Stimulated activated naive CD4-positive, alpha-beta T cell (primary cell): ENCODE results near the gene SRPX2.
"Not testable (repeated sequence)": the region's sequence is repeated elsewhere in the genome, so short reads cannot be mapped to it uniquely, and the experiment has no call there.

ENCODE experiments used
- DNase-seq, 6 experiments: peaks; one replicate each; lab custom pipeline; 2025; lab: John Stamatoyannopoulos, UW

SRPX2 gene

DNA sequence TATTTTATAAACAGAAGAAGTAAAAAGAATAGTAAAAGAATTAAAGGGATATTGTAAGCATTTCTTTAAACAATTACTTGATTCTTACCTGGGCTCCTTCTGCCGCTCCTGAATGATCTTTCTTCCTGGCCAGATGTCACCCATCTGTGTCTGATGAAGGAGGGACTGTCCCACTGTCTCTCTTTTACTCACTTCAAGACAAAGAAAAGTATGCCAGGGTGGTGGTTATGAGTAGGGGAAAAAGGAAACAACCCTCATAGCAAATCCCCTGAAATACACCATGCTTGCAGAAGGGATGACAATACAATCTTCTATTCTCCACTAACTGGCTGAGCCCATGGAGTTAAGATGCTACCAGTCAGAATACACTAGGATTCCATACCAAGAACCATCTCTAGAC lies 56.8 kb downstream of the SRPX2 start:
- no peak for DNase-seq

DNA sequence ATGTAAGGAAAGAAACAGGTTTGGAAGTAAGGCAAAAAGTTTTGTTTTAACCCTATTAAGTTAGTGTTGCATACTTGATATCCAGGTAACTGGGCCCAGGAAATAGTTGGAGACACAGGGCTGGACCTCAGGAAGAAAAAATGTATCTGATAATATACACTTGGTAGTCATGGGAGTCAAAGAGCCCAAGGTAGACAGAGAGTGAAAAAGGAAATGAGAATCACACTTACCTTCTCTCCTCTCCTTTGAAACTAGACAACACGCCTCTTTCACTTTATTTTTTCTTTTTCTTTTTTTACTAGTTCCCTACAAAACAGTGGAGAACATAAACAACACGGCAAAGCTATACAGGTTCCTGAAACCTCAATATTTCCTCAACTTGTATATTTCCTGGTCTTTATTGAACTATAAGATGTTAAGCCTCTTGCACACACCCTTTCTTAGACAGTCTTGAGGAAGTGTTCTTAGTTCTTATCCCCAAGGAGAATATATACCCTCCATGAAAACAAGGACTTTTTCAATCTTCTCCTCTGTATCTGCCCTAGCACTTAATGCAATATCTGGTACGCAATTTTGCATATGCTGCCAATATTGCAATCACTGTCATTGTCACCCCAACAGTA lies 60.7 kb downstream of the SRPX2 start:
- no peak for DNase-seq

DNA sequence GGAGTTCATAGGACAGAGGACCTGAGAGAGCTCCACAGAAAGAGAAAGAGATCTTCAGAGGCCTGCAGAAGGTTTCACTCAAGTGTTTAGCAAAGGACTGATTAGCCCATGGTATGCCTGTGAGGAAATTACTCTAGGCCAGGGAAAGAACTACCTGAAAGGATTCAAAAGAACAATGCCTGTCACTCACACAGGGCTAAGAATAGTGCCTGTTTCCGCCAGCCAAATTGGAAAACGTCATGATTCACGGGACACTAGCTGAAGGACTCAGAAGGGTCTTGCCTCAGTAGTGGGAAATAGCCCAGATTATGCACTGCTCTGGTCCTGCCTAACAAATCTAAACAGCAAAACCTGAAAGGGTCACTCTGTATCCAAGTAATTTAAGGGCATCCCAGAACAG lies 66.8 kb downstream of the SRPX2 start:
- no peak for DNase-seq

DNA sequence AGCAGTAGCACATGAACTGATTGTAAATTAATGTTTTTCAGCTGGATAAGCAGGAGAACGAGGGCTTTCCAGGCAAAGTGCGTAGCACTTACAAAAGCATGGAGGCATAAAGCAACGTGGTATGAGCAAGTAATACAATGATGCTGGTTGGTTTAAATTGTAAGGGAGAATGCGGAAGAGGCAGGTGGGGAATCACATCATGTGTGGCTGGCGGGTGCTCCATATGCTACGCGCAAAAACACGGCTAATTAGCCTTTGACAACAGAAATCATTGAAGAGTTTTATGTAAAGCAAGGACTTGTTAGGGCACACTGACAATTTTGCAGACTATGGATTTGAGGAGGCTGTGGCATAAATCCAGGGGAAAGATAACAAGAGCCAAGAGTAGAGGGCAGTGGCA lies 73.4 kb downstream of the SRPX2 start:
- DNase-seq: no peak

DNA sequence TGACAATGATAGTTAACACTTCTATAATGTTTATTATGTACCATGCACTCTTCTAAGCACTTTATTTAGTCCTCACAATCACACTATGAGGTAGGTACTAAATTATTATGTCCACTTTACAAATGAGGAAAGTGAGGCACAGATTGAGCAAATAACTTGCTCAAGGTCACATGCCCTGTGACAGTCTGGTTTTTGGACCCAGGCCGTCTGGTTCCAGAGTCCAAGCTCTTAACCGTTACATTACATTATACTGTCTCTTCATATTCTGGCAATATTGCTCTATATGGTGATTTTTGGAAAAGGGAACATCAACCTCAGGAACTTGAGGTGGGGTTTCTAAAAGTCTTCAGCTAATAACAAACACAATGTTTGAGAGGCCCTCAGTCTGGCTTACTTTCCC lies 75.1 kb downstream of the SRPX2 start:
- no peak for DNase-seq

DNA sequence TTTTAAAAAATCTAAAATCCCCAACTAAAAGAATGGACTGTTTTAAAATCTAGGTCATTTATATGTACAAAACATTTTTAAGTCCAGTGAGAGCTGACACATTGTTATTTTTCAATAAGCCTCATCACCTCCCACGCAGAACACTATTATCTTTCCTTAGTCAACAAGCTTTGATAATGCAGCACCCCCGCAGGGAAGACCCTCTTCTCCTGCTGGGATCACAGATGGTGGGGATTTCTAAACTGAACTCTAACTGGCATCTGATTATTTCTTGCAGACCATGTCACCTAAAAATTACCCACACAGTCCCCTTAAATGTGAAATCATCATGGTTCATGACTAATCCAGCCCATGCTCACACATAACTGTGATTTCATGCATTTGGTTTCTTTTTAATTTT lies 76.3 kb downstream of the SRPX2 start:
- DNase-seq: no peak

DNA sequence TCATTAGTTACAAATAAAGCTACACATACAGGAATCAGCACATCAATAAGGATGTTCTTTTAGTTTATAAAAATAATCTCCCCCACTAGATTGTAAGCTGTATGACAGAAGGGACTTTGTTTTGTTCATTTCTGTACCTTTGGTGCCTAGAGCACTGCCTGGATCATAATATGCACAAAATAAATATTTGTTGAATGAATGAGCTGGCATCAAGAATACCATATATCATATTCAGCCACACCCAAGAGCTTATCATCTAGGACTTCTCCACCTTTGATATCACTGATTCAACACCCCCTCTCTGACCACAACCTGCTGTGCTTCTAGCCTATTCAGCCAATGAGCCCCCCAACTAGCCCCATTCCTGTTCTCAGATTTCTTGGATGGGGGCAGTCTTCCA lies 77.3 kb downstream of the SRPX2 start:
- DNase-seq: no peak

DNA sequence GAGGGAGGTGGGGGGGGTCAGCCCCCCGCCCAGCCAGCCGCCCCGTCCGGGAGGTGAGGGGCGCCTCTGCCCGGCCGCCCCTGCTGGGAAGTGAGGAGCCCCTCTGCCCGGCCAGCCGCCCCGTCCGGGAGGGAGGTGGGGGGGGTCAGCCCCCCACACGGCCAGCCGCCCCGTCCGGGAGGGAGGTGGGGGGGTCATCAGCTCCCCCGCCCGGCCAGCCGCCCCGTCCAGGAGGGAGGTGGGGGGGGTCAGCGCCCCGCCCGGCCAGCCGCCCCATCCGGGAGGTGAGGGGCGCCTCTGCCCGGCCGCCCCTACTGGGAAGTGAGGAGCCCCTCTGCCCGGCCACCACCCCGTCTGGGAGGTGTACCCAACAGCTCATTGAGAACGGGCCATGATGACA lies 80.0 kb downstream of the SRPX2 start:
- DNase-seq: not testable (repeated sequence)
